ENCODE results near the gene CFAP57. TPM values are rescaled to one million over a fixed set of nuclear protein-coding genes. Genes with fewer than 3 reads are reported as not detected.
"Not testable (repeated sequence)": the region's sequence is repeated elsewhere in the genome, so short reads cannot be mapped to it uniquely, and the experiment has no call there.

The CFAP57 gene
- total RNA-seq, 1 donor from 2014 or later: 0.20 TPM

DNA sequence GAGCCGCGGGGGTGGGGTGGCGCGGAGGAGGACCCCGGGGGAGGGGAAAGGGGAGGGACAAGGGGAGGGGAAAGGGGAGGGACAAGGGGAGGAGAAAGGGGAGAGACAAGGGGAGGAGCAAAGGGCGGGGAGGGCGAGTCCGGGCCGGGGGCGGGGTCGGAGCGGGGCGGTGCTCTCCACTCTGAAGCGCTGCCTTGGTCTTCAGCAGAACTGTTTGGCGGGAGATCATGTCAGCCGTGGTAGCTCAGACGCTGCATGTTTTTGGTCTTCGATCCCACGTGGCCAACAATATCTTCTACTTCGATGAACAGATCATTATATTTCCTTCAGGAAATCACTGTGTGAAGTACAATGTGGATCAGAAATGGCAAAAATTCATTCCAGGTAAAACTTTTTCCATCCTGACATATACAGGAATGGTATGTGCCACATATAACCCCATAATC lies 420 bp downstream of the CFAP57 start:
- peak; percentile 91 to 92 for DNase-seq (ENCODE audit: low read depth in 2 of 2)

DNA sequence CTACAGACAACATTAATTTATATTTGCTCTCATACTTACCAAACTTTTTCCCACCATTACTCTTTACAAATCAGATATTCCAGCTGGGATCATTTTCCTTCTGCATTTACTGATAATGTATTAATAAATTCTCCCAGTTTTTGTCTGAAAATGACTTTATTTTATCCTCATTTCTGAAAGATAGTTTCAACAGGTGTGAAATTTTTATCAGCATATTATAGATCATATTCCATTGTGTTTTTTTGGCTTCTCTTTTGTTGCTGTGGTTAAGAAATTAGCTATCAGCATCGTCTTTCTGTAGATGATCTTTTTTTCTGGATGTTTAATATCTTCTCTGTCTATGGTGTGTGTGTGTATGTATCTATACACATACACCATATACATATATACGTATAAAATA lies 2.7 kb downstream of the CFAP57 start:
- no peak for DNase-seq (ENCODE audit: low read depth in 2 of 2)

DNA sequence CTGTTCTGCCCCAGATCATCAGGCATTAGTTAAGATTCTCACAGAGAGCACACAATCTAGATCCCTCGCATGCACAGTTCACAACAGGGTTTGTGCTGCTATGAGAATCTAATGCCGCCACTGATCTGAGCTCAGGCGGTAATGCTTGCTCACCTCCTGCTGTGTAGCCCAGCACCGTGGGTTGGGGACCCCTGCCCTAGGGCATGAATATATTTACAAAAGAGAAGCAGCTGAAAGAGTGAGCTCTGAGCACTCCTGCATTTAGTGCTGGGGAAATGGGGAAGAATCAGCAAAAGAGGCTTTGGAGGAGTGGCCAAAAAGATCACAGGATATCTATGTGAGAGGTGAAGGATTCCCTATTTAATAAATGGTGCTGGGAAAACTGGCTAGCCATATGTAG lies 5.6 kb downstream of the CFAP57 start:
- DNase-seq (ENCODE audit: low read depth in 2 of 2): no peak

DNA sequence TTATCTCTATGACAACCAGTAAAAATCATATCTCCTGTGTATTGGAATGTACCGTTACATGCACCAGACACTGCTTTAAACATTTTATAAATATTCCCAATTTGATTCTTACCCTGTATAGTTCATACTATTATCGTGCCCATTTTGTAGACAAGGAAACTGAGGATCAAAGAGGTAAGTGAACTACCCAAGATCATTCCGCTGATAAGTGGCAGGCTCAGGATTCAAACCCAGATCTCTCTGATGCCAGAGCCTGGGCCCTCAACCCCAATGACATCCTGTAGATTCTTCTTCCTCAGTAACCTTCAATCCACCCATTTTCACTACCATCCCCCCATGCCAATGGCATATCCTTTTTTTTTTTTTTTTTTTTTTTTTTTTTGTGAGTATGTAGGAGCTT lies 12.3 kb downstream of the CFAP57 start:
- no peak for DNase-seq (ENCODE audit: low read depth in 2 of 2)

DNA sequence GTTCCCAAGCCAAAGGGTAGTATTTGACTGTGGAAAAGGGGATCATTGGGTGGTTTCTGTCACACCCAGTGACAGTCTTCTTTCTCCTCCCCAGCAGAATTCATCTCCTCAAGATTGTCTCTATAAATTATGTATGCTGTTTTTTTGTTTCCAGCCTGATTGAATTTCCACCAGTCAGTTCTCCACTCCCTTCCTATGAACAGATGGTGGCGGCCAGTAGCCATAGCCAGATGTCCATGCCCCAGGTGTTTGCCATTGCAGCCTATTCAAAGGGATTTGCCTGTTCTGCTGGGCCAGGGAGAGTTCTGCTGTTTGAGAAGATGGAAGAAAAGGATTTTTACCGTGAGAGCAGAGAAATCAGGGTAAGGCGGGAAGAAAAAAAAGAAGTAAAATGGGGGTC lies 12.9 kb downstream of the CFAP57 start:
- no peak for DNase-seq (ENCODE audit: low read depth in 2 of 2)

GRCh38 chr1:43188106-43188505 lies 16.0 kb downstream of the CFAP57 start:
- no peak for DNase-seq (ENCODE audit: low read depth in 2 of 2)

DNA sequence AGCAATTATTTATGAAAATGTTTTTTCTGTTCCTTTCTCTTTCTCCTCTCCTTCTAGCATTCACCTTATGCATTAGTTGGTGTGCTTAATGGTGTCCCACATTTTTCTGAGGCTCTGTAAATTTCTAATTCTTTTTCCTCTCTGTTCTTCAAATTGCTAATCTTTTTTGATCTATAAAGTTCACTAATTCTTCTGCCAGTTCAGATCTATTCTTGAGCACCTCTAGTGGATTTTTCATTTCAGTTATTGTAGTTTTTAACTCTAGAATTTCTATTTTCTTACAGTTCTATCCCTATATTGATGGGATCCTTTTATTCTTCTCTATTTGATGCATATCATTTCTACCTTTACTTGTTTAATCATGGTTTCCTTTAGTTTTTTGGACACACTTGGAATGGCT lies 22.4 kb downstream of the CFAP57 start:
- DNase-seq (ENCODE audit: low read depth in 2 of 2): no peak

DNA sequence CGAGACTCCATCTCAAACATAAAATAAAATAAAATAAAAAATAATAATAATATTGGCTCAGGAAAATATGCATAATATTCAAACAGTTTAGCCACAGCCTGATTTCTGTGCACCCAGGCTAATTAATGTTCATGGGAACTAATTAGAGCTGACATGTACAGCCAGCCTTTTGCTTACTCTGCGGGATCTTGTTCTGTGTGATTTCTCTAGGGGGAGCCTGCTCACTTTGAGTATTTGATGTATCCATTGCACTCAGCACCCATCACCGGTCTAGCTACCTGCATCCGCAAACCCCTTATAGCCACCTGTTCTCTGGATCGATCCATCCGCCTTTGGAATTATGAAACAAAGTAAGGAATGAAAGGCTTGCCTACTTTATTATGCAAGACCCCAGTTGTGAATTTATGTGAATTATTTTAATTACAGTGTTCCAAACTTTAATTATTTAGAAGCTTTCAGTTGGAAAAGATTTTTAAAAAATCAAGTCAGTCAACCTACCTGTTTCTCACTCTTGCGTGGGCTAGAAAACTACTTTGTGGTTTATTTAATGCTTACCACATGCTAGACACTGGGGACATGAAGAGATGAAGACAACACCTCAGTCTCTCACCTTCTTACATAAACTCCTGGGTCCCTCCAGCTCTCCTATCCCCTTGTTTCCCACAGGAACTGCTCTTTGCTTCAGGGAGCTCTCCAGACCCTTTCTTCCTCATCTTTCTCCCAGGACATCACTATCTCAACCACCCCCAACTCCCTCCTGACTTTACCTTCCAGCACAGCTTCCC lies 25.4 kb downstream of the CFAP57 start:
- no peak for DNase-seq (ENCODE audit: low read depth in 2 of 2)

GRCh38 chr1:43199093-43199726 lies 27.1 kb downstream of the CFAP57 start:
- DNase-seq (ENCODE audit: low read depth in 2 of 2): no peak

DNA sequence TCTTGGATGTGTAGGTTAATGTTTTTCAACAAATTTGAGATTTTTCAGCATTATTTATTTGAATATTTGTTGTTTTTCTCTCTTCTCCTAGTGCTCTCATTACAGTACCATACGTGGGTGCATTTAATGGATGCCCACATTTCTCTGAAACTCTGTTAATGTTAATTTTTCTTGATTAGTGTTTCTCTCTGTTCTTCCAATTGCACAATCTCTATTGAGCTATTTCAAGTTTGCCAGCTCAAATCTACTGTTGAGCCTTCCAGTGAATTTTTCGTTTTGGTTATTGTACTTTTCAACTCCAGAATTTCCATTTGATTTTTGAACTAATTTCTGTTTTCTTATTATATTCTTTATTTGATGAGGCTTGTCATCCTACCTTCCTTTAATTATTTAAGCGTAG lies 31.7 kb downstream of the CFAP57 start:
- no peak for DNase-seq (ENCODE audit: low read depth in 2 of 2)

DNA sequence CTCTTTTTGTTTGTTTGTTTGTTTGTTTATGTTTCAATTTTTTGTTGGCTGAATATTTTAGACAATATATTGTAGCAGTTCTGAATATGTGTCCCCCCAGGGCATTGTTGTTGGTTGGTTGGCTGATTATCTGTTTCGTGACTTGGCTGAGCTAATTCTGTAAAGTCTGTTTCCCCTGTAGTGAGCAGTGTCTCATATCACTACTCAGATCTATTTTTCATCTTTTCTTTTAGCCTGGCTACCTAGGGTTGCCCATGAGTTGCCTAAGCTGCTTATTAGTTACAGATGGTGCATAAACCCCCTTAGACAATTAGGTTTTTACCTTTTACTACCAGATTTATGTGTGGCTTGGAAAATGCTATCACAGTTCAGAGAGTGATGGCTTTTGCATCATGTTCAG lies 32.3 kb downstream of the CFAP57 start:
- no peak for DNase-seq (ENCODE audit: low read depth in 2 of 2)

GRCh38 chr1:43205671-43206070 lies 33.5 kb downstream of the CFAP57 start:
- DNase-seq (ENCODE audit: low read depth in 2 of 2): peak in 1 of 2 donors; percentile 39

GRCh38 chr1:43206600-43207228 lies 34.6 kb downstream of the CFAP57 start:
- DNase-seq (ENCODE audit: low read depth in 2 of 2): peak; percentile 93 to 96

GRCh38 chr1:43207229-43207853 lies 35.2 kb downstream of the CFAP57 start:
- DNase-seq (ENCODE audit: low read depth in 2 of 2): peak; percentile 92 to 96

DNA sequence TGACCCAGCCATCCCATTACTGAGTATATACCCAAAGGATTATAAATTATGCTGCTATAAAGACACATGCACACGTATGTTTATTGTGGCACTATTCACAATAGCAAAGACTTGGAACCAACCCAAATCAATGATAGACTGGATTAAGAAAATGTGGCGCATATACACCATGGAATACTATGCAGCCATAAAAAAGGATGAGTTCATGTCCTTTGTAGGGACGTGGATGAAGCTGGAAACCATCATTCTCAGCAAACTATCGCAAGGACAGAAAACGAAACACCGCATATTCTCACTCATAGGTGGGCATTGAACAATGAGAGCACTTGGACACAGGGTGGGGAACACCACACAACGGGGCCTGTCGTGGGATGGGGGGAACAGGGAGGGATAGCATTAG lies 36.1 kb downstream of the CFAP57 start:
- DNase-seq (ENCODE audit: low read depth in 2 of 2): not testable (repeated sequence)

- DNase-seq (ENCODE audit: low read depth in 2 of 2): peak in 1 of 2 donors; percentile 40
Measured at GRCh38 chr1:43214501-43215444, 42.6 kb downstream of the CFAP57 start.

- DNase-seq (ENCODE audit: low read depth in 2 of 2): no peak
Measured at GRCh38 chr1:43217747-43218146, 45.6 kb downstream of the CFAP57 start.

DNA sequence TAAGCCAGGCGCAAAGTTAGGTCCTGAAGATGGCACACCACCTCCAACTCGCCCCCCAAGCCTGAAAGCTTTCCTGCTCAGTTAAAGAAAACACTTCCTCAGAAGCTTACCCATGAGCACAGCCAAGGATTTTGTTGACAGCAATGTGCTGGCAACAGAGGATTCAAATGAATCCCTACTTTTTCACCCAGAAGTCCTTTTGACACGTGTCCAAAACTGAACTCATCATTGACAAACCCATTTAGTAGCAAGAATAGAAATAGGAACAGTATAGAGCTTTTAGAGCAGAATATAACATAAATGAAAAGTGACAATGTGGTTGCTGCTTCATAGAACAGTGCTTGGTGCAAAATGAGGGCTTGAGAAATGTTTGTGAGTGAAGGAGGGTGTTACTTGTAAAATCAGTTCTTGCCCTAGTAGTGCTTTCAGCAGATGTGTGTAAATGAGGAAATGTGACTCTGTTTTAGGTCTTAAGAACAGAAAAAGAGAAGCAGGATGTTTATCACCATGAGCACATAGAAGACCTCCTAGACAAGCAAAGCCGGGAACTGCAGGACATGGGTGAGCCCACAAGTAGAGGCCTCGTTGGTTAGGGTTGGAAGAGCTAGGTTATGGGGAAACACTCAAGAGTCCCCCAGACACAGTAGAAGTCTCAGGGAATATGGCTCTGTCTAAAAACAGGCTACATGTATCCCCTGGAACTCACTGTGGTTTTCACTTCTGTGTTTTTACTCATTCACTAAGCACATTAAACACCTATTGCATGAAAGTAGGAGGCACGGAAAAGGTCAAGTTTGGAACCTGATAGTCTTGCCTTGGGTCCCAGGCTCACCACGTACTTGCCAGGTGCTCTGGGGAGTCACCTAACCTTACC lies 49.0 kb downstream of the CFAP57 start:
- no peak for DNase-seq (ENCODE audit: low read depth in 2 of 2)

DNA sequence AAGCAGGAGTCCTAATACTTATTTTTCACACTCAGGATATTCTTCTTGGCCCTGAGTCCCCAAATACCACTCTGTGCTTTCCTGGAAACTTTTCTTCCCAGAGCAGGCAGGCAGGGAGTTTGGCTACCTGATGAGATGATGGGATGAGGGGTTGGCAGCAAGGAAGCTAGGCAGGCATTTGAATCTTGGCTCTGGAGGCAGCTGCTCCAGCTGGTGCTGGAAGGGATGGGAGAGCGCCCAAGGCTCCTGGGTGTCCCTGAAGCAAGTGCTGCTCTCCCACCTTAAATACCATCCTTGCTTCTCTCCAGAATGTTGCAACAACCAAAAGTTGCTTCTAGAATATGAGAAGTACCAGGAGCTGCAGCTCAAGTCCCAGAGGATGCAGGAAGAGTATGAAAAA lies 49.7 kb downstream of the CFAP57 start:
- no peak for DNase-seq (ENCODE audit: low read depth in 2 of 2)

GRCh38 chr1:43222879-43223278 lies 50.7 kb downstream of the CFAP57 start:
- DNase-seq (ENCODE audit: low read depth in 2 of 2): no peak

Data from lung microvascular endothelial cell (primary cell).